ENCODE data around the gene DCANP1.

- TF ChIP-seq CTCF (conservative IDR thresholded peaks at IDR 0.05) (no peak), ZFX (IDR thresholded peaks at IDR 0.05) (no peak)
Measured at GRCh38 chr5:135465391-135466122, 18.4 kb upstream of the DCANP1 start.

Data from C4-2B (cell line).